Measurements from ENCODE around the gene INTS1. TPM values are rescaled to one million over a fixed set of nuclear protein-coding genes. Genes with fewer than 3 reads are reported as not detected.

The INTS1 gene
- total RNA-seq, 4 donors from 2014 or later: 33.1 to 80.3 (median 48.0) TPM

DNA sequence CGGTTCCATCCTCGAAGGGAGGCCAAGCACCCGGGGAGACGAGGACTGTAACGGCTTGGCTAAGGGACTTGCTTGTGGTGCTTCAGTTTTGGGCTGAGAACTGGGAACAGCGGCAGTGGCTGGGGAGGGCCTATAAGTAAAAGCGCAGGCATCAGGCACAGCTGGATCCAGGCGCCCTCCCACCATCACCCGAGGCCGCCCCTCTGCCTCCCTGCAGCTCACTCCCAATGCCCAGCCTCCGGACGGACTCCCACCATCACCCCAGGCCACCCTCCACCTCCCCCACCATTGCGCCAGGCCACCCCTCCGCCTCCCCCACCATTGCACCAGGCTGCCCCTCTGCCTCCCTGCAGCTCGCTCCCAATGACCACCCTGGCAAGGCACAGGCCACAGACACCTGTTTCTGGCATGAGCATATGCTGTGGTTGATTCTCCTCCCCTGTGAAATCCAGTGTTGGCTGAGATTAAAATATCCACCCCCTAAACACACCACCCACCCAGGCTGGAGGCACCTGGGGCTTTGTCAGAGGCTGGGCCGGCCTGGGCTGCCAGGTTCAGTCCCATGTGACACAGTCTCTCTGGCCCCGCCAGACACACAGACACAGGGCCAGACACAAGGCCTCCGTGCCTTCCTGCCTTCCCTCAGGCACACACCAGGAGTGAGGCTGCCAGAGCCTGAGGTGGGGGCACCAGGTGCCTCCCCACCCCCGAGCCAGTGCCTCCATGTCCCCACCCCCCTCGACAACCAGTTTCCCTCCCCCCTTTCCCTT is 61.6 kb downstream of the INTS1 start:
- WGBS: 92% methylated on average over 20 of the region's 20 CpGs
- Histone ChIP-seq H3K27me3 (no peaks in the 10 kb centered on the region), H3K9me3 (no peaks in the 10 kb centered on the region), H3K4me3 (no peak overlapping the region), H3K4me1 (peaks cover 0 to 18% (median 12%) of the 10 kb centered on the region in 4 donors), H3K27ac (replicated peaks in 1 of 4) (no peak overlapping the region), H3K36me3 (peaks cover 8 to 56% (median 39%) of the 10 kb centered on the region in 4 donors)
- TF ChIP-seq CTCF (IDR thresholded peaks at IDR 0.05) (no peak), POLR2AphosphoS5 (IDR thresholded peaks at IDR 0.05) (no peak)
- no peak for DNase-seq (ENCODE audit: extremely low spot score)
- intact Hi-C loops (cut with DNase I): no loop called here

DNA sequence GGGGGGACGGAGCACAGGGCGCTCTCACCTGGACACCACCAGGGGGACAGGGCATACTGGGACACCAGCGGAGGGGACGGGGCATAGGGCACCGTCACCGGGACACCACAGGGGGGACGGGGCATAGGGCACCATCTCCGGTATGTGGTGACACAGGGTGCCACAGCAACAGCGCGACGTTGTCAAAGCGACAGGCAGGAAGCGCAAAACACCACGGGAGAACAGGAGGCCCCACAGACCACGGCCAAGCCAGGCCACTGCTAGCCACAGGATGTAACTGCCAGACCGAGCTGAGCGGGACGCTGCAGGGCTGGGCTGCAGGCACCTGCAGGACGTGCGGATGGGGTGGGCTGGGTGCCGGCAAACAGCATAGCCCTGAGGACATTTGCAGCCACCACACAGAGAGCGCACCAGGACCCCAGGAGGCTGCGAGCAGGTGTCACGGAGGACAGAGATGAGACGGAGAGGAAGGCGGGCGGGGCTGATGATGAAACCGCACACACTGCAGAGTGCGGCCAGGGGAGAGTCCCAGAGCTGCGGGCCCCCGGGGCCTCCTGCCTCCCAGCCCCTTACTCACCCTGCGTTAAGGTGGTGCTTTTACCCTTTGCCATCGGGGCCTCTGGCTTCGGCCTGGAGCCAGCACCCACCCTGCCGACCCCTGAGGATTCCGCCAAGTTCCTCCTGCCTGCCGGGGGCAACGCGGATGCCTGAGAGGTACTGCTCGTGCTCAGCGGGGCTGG is 62.4 kb downstream of the INTS1 start:
- TF ChIP-seq CTCF (IDR thresholded peaks at IDR 0.05) (no peak), POLR2A (IDR thresholded peaks at IDR 0.05; ENCODE audit: low read depth) (no peak), EP300 (IDR thresholded peaks at IDR 0.05) (no peak), POLR2AphosphoS5 (IDR thresholded peaks at IDR 0.05) (no peak)
- no peaks in the 10 kb centered on the region for H3K9me3 ChIP-seq
- no peak overlapping the region for H3K27ac ChIP-seq (replicated peaks in 1 of 4)
- DNase-seq (ENCODE audit: extremely low spot score): no peak
- WGBS: 90% methylated on average over 29 of the region's 41 CpGs
- peaks cover 8 to 61% (median 47%) of the 10 kb centered on the region in 4 donors for H3K36me3 ChIP-seq
- no peaks in the 10 kb centered on the region for H3K27me3 ChIP-seq
- peaks cover 0 to 11% (median 4%) of the 10 kb centered on the region in 4 donors for H3K4me1 ChIP-seq
- intact Hi-C loops (cut with DNase I): no loop called here
- no peak overlapping the region for H3K4me3 ChIP-seq

- H3K4me3 ChIP-seq: no peak overlapping the region
- intact Hi-C loops (cut with DNase I): no loop called here
Measured at GRCh38 chr7:1440620-1441019, 63.6 kb downstream of the INTS1 start.

More at GRCh38 chr7:1440620-1441019, 63.6 kb downstream of the INTS1 start:
- Histone ChIP-seq H3K9me3 (no peaks in the 10 kb centered on the region), H3K27me3 (no peaks in the 10 kb centered on the region), H3K4me1 (peaks cover 0 to 5% (median 0%) of the 10 kb centered on the region in 4 donors), H3K36me3 (peaks cover 8 to 62% (median 54%) of the 10 kb centered on the region in 4 donors), H3K27ac (replicated peaks in 1 of 4) (no peak overlapping the region)
- TF ChIP-seq POLR2A (IDR thresholded peaks at IDR 0.05; ENCODE audit: low read depth): no peak
- TF ChIP-seq POLR2AphosphoS5 (IDR thresholded peaks at IDR 0.05): no peak
- no peak for TF ChIP-seq CTCF (IDR thresholded peaks at IDR 0.05)
- no peak for TF ChIP-seq EP300 (IDR thresholded peaks at IDR 0.05)
- no peak for DNase-seq (ENCODE audit: extremely low spot score)
- WGBS: 90% methylated on average over 7 of the region's 10 CpGs
